H4 (cell line): ENCODE measurements around the gene TMEM89. TPM values are rescaled to one million over a fixed set of nuclear protein-coding genes. Genes with fewer than 3 reads are reported as not detected.

Source experiments
- DNase-seq: peaks from one replicate; pipeline ENCODE4 v3.0.0-alpha.2; 2015; ENCODE audit warnings: low spot score
- total RNA-seq: library from RNA; depleted of rRNA; stranded (reverse); fragments of >200 nt; shearing (Covaris generic); gene quantifications from 2 replicates; pipeline ENCODE4 v1.2.3, GENCODE V29; 2014

The TMEM89 gene
- total RNA-seq, 1 experiment from 2014 or later = not detected

GRCh38 chr3:48614044-48614443 is 7.5 kb downstream of the TMEM89 start:
- DNase-seq = no peak

GRCh38 chr3:48612309-48612708 is 9.3 kb downstream of the TMEM89 start:
- no peak for DNase-seq

- peak; percentile 82 for DNase-seq
Measured at GRCh38 chr3:48609088-48610005, 12.2 kb downstream of the TMEM89 start, which contains the start of gene UQCRC1. TSS of gene UQCRC1 (minus strand) at chr3:48609646. CDS start at chr3:48609620, 26 bp downstream.

GRCh38 chr3:48607519-48607918 is 14.1 kb downstream of the TMEM89 start:
- no peak for DNase-seq

GRCh38 chr3:48601622-48601994 is 20.0 kb downstream of the TMEM89 start:
- no peak for DNase-seq

- no peak for DNase-seq
Measured at GRCh38 chr3:48600711-48601621, 20.6 kb downstream of the TMEM89 start.

GRCh38 chr3:48599509-48600285 is 21.9 kb downstream of the TMEM89 start:
- no peak for DNase-seq

- DNase-seq = no peak
Measured at GRCh38 chr3:48599077-48599501, 22.5 kb downstream of the TMEM89 start.

GRCh38 chr3:48598323-48599076 is 23.1 kb downstream of the TMEM89 start:
- peak; percentile 90 for DNase-seq

GRCh38 chr3:48597408-48597800 is 24.2 kb downstream of the TMEM89 start:
- DNase-seq = no peak

GRCh38 chr3:48596676-48597407 is 24.7 kb downstream of the TMEM89 start:
- no peak for DNase-seq

- DNase-seq = no peak
Measured at GRCh38 chr3:48596157-48596556, 25.4 kb downstream of the TMEM89 start.

- DNase-seq = peak; percentile 83
Measured at GRCh38 chr3:48595526-48596121, 25.9 kb downstream of the TMEM89 start.

GRCh38 chr3:48595075-48595525 is 26.5 kb downstream of the TMEM89 start, which contains the start of gene COL7A1:
TSS of gene COL7A1 (minus strand) at chr3:48595329. CDS start at chr3:48595159, 170 bp downstream.
- DNase-seq = no peak

- no peak for DNase-seq
Measured at GRCh38 chr3:48594417-48595049, 27.0 kb downstream of the TMEM89 start.

GRCh38 chr3:48593337-48593736 is 28.2 kb downstream of the TMEM89 start:
- no peak for DNase-seq

GRCh38 chr3:48592519-48593087 is 29.0 kb downstream of the TMEM89 start:
- no peak for DNase-seq

GRCh38 chr3:48591886-48592518 is 29.6 kb downstream of the TMEM89 start:
- DNase-seq = no peak
